GM18498 (cell line): ENCODE results near the gene PPP1R1C.

ENCODE experiments used
- ATAC-seq: cut with Tn5 transposase; IDR thresholded peaks from one replicate; pipeline ENCODE4 v1.9.1; 2021; ENCODE audit warnings: mild to moderate bottlenecking, moderate library complexity; ENCODE audit not compliant: unreplicated experiment

Gene PPP1R1C

DNA sequence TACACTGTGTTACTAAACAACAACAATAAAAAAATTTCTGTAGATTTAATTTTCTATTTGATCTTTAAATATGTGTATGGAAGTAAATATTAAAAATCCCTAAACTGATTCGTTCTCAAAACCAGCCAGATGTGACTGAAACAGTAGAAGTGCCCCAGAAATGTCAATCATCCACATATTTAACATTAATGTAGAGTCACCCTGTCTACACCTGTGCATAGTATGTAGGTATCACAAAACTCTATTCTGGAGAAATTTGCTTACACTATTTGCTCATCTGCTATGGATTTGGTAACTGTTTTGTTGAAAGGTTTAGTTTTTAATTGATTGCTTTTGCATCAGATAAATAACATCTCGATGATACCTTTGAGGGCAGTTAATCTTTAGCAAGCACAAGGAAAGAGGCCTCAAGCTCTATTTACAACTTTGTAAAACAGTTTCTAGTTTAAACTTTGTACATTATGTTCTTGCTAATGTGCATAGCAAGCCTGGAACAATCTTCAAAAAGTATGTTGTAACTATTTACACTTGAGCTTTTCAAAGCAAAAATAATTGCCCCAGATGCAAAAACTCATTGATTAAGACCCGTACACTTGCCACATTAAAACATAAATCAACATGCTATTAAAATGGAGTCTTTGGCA is 76.8 kb downstream of the PPP1R1C start:
- no peak for ATAC-seq

DNA sequence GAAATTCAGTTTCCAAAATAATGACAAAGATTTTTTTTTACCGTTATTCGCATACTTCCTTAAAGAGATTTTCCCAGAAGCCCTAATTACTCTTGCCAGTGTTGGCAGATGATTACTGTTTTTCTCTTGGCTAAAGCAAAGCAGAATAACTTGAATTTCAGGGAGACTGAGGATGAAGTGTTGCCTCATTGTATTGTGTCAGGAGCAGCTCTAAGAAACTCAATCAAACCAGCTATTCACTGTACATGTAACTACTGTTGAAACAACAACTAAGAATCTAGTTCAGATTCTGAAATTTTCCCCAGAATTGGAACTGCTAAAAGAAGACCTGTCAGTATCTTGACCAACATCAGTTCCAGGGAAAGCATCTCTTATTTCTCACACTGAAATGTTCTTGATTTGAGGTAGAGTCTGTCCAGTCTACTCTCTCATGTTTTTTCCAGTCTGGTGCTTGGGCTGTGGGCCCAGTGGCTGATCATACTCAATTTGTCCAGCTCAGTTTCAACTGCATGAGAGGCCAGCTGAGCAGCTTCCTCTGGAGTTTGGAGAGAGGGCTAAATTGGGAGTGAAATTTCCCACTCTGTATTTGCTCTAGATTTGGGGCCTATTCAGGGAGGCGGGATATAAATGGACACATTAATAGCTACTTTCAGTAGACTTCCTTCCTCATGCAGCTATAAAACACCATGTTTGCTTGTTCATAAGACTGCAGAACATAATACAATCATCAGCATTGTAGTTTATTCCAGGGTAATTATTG is 78.5 kb downstream of the PPP1R1C start:
- ATAC-seq, result no peak

DNA sequence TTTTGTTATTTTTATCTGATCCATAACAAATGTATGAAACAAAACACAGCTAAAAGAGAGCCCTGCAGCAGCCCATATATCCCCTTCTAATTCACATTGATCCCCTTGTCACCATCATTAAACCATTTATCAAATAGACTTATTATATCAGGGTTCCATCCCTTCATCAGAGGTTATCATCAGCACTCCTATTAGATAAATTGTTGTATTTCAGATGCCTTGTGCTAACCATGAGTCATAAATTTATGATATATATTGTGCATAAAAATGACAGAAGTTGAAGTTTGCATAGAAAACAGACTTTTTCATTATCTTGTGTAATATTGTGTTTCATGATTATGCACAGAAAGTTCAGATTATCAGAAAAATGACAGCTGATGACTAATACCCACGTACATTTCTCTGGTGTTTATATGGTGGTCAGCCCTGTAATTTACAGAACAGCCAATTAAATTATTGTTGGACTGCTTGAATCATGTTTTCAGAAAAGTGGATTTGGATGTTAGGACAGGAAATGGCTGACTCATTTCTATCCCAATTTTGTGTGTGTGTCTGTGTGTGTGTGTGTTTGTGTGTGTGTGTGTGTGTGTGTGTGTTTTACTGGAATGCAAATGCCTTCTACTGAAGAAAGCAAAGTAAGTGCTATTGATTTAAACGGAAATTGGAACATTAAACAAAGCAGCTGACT is 80.9 kb downstream of the PPP1R1C start:
- no peak for ATAC-seq

DNA sequence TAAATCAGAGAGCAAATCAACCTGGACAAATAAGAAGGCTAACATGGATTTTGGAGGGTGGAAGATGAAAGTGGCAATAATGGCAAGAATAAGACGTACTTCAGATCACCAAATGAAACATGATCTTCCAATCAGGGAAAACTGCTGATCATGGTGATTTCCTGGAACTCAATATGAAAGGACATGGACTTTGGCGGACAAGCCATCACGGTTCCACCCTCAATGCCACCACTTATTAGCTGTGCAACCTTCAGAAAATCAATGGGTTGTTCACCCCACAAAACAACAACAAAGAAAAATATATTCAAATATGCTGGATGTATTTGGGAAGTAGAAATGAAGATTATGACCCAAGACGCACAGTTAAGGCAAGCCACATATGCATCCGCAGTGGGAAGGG is 81.7 kb downstream of the PPP1R1C start:
- no peak for ATAC-seq

DNA sequence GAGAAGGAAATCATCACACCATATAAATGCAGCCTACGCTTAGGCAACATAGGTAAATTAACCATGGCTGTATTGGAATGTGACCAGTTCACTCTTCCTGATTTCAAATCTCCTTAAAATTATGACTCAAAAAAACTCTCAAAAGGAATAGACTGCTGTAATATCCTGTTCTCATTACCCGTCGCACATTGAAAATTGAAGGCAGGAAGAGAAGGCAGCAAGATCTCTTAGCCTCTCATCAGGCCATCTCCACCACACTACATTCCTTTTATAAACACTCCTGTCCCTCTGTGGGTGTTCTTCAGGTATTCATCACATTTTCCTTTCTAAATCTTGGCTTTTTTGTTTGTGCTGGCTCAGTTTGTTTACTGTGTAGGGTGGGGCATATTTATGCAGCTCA is 83.2 kb downstream of the PPP1R1C start:
- ATAC-seq, result no peak

DNA sequence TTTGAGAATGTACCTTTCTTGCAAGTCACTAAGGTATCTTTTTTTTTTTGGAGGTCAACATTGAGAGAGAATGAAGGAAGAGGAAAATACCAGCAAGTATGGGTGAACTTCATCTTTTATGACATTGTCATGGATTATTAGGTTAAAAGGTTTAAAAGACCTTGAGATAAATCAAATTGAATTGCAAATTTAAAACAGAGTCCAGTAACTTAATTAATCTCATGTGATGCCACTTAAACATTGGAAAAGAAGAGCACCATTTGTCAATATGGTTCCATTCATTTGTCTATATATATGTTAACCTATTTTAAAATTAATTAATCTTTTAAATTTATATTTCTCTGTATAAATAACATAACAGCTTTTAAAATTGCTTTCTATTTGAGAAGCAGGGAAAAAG is 83.8 kb downstream of the PPP1R1C start:
- ATAC-seq, result no peak

DNA sequence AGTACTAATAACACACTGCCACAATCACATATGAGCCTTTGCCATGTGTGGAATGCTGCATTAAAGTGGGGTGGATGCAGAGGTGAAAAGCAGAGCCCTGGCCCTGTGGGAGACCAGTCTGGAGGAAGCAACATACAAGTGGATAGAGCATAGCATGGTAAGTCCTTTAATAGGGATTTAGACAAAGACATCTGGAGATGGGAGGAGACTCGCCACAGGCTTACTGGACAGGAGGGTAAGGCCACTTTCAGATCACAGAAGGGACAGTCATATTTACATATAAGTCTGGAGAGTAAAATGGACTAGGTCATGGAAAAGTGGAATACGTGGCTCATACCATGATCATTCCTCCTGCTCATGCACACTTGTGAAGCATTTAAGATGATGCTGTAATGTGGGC is 84.3 kb downstream of the PPP1R1C start:
- no peak for ATAC-seq

DNA sequence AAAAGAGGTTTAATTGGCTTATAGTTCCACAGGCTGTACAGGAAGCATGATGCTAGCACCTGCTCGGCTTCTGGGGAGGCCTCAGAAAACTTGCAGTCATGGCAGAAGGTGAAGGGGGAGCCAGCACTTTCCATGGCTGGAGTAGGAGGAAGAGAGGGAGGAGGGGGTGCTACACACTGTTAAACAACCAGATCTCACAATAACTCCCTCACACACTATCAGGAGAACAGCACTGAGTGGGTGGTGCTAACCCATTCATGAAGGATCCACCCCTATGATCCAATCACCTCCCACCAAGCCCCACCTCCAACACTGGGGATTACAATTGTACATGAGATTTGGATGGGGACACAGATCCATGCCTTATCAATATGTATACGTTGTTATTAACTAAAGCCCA is 85.1 kb downstream of the PPP1R1C start:
- no peak for ATAC-seq

DNA sequence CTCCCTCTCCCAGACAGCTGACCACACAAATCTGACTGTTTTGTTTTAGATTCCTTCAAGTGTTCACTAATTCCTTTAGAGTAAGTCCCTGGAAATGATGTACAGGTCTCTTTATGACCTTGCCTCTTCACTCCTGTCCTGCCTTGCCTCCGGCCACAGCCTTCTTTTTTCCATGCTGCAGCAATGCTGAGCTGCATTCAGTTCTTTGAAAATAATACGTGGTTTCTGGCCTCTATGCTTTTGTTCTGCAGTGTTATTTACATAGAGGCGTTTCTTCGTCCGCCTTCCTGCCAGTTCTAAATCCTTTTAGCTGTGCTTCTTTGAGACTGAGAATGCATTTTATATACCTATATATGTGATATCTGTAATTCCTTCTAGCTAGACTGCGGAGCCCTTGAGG is 87.2 kb downstream of the PPP1R1C start:
- no peak for ATAC-seq

DNA sequence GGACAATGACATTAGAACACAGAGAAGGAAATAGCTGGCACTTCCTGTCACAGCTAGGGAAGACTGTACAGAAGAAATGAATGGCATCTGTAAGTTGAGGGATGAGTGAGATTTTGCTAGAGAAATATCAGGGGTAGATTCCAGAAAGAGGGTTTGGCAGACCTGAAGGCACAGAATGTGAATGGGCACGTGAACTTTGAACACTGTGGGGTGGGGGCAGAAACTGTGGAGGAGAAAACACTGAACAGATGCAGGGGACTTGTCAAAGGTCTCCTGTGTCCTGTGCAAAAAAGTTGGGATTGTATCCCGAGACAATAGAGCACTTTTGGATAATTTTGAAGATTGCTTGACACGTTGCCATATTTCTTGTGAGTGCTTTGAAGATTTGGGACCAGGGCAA is 88.0 kb downstream of the PPP1R1C start:
- no peak for ATAC-seq

DNA sequence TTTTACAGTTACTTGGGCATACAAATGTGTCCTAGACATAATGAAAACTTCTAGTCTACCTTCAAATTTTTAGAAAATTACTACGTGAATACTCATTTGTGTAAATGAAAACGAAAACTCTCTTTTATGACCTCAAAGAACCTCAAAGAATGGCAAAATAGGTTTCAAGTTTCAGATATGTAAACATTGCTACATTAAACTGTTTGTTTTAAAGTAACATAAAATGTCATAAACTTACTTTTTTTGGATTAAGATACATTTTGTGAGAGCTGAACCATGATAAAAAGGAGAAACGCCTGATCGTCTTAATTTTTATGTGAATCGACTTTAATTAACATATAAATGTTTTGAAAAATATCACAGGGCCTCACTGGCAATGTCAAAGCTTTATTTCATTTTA is 91.4 kb downstream of the PPP1R1C start:
- no peak for ATAC-seq

DNA sequence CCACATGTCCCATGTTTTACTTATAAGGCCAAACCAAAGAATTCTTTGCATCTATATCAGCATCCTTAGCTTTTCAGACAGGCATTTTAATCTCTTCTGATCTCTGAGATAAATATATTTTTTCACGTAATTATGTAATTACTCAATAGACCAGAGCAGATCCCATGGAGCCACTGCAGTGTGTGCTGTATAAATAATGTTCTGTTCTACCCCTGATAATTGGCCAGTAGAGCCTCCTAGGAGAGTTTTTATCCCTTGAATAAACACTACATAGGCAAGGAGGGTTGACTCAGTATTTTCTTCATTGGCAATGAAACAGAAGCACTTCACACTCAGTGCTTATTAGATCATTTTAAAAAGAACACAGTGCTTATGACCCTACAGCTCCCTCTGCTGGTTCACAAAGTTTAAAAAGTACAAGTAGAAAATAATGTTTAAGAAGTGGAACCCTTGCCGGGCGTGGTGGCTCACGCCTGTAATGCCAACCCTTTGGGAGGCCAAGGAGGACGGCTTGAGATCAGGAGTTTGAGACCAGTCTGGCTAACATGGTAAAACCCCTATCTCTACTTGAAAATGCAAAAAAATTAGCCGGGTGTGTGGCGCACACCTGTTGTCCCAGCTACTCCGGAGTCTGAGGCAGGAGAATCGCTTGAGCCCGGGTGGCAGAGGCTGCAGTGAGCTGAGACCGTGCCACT is 91.9 kb downstream of the PPP1R1C start:
- peak; percentile 76 for ATAC-seq

DNA sequence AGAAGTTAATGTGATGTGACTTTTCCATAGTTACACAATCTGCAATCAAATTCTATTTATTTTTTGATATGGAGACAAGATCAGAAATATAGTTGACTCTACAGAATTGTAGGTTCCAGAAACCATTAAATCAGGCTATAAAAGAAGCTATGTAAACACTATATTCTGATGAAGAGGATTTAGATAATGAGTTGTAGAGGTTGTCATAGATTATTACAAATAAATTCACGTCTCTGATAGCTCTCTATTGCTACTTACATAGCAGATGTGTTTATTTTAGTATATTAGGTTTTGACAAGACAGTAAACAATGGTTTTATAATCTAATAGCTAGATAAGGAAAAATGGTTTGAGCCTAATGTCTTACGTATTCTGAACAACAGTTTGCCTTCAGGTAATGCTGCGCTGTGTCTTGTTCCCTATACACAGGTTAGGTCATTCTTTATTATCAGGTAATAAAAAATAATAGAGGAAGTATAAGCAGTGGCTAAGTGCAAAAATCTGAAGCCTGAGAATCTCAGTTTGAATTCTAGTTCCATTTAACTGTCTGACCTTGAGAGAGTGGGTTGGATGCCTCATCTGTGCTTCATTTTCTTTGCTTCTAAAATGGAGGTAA is 93.4 kb downstream of the PPP1R1C start:
- ATAC-seq, result no peak

DNA sequence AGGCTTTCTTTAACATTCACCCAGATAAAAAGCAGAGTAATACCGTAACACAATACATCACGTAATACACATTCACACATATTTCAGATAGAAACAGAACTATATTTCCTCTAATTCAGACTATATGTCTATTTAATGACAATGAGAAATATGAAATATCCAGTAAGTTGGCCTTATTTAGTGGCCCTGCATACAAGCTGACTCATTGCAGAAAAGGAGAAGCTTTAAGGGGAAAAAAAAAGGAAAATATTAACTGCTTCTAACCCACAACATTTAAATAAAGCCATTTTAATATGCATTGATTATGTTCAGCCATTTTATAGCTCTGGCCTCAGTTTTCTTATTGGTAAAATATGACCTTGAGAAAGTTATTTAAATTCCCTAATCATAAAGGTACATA is 94.8 kb downstream of the PPP1R1C start:
- ATAC-seq, result no peak

DNA sequence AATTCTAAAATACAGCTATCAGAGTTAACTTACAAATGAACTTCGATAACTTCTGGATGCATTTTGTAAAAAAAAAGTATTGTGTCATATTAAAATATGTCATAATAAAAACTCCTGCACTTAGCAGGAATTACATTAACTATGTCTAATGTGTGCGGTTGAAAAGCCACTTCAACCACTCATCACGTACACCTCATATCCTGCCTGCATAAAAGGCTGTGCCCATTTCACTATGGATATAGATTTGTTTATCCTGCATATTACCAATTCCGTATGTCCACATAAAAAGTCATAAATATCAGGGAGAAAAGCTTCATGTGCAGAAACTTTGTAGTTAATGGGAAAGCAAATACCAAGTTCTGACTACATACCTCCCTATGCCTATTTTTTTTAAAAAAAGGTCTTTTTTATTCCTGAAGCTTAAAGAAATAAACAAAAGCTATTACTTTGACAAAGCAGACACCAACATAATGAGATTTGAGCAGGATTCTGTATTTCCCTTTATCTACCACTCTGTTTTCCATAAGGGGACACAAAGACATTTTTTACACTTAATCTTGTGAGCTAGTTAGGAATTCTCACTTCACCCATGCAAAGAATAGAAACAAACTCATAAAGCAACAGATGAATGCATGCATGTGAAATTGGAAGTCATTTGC is 96.1 kb downstream of the PPP1R1C start:
- ATAC-seq, result no peak

DNA sequence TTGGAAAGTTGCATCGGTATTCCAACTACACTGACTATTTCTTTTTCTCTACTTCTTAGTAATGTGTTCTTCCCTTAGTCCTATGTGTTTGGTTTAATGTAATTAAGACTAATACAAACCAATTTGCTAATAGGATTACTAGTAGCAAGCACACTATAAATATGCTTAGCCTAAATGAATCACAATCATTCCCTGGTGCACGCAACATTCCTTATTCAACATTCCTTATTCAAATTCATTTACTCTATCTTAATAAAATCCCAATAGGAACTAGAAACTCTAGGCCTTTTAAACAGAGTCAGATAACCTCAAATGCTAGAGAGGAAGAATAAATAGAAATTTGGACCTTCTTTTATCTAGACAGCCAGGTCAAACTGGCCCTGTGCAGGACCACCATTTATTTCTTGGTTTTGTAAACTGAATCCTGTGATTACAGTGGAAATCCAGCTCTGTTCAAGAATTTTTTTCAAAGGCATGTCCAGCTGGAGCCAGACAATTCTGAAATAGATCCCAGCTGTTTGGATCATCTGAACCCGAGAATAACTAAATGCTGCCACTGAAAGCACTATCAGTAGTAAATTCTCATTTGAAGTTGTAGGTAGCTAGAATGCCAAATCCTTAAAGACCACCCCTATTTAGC is 103.1 kb downstream of the PPP1R1C start:
- ATAC-seq, result no peak

DNA sequence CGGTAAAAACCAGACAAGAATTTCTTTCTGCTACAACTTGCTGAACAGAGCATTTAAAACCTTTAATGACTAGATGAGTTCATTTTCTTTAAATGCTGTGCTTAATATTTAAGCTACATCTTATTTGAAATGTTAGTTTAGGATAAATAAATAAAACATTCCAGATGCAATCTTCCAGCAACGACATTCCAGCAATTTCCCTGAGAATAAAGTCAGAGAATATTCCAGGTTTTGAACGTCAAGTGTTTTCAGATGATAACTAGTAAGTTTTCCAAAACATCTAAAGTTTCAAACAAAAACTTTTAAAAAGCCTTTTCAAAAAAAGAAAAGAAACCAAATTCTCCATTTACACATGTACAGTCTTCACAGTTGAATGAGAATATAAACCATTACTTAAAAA is 104.8 kb downstream of the PPP1R1C start:
- no peak for ATAC-seq

DNA sequence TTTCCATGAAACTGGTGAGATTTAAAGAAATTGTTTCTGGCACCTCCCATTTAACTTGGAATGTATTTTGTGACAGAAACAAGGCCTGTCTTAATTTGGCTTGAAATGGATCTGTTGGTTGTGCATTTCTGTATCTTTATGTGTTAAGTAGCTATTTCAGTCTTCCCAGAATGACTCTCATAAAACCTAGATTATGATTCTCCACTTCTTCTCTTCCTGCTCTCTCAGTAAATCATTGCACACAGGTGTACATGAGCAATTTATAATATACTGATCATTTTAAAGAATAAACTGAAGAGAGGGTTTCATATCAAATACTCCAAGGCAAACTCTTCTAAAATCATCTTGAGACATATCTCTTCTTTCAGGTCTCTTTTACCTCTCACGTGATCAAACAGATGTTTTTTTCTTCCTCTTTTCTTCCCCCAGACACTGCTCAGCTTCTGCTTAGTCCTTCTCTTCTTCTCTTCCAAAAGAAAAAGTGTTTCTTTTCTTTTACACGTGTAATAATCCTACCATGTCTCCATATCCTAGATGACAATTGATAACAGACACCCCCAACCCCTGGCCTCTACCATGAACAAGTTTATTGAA is 112.0 kb downstream of the PPP1R1C start:
- no peak for ATAC-seq

DNA sequence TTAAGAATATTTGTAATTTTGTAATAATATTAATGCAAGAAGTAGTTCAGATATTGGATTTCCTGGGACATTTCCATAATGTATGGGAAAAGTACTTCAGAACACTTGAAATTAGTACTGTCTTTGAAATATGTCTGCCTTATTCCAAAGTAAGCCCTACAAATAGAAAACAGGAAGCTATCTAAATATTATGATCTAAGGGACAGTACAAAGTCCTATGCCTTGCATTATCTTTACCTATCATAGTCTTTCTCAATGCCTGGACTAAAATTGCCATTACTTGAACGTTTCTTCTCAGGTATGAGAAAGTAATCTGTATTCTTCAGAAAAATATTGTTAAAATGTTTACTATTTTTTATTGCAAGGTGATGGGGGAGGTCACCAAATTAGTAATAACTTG is 113.0 kb downstream of the PPP1R1C start:
- ATAC-seq, result no peak

DNA sequence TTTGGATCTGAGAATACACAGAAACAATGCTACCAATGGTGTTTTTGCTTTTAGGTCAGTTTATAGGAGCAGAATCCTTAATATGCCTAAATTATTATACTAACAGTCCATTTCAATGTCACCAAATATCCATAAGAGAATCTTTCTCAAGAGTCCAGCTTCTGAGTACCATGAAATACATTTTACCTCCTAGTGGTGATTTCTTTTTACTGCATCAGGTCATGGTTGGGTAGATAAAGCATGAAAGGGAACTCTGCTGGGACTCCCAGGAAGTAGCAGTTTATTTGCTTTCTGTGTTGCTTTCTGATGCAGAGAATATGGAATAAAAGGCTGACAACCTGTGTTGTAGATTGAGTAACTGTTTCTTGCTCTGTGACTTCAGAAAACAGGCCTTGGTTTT is 115.6 kb downstream of the PPP1R1C start:
- peak; percentile 72 for ATAC-seq
